ENCODE measurements around the gene PCP4.

DNA sequence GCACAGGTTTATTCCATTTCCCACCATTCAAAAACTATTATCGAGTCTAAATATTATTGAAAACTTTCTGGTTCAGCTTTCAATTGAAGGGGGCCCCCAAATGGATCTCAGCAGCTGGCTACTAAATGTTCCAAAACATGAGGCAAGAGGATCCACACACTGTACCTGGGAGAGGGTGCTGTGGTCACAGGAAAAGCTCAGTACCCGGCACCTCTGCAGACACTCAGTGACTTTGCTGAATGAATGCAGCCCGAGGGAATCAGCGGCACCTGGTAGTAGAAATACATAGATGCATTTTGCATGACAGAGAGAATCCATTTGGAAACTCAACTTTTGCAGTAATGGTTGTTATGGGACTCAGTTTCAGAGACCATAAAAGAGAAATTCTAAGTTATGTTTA is 89.3 kb downstream of the PCP4 start:
- TF ChIP-seq POLR2A (IDR thresholded peaks at IDR 0.05) = no peak
- TF ChIP-seq, protein P1, sequence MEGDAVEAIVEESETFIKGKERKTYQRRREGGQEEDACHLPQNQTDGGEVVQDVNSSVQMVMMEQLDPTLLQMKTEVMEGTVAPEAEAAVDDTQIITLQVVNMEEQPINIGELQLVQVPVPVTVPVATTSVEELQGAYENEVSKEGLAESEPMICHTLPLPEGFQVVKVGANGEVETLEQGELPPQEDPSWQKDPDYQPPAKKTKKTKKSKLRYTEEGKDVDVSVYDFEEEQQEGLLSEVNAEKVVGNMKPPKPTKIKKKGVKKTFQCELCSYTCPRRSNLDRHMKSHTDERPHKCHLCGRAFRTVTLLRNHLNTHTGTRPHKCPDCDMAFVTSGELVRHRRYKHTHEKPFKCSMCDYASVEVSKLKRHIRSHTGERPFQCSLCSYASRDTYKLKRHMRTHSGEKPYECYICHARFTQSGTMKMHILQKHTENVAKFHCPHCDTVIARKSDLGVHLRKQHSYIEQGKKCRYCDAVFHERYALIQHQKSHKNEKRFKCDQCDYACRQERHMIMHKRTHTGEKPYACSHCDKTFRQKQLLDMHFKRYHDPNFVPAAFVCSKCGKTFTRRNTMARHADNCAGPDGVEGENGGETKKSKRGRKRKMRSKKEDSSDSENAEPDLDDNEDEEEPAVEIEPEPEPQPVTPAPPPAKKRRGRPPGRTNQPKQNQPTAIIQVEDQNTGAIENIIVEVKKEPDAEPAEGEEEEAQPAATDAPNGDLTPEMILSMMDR (IDR thresholded peaks at IDR 0.05) = no peak

All from thyroid gland (tissue), 4 donors.